Measurements from ENCODE around the gene ATIC. TPM values are rescaled to one million over a fixed set of nuclear protein-coding genes. Genes with fewer than 3 reads are reported as not detected.

The ATIC gene
- polyA plus RNA-seq, 1 donor, result 41.6 TPM

DNA sequence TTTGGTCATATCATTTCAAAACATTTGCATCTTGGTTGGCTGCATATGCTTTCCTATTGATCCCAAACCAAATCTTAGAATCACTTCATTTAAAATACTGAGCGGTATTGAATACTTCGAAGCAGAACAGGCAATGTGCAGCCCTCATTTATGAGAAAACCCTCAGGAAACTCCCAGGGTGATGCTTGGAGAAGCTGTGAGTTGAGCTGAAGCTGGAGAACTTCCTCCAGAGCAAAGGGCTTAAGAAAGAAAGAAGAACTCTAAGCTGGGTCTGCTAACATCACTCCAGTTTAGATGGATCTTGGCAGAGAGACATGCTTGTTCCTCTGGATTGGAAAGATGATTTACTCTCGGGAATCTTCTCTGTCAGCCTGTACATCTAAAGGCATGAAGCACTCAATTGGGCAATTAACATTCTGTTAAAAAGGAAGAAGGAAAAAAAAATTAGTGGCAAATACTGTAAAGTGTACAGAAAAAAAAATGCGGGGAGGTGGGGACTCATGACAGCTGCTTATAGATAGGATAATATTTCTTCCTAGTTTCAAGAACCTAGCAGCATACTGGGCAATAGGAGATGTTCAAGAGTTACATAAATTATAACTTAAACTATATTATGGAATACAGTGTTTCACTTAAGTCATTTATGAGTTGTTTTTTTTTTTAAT lies 49.5 kb downstream of the ATIC start:
- no peak for DNase-seq (ENCODE audit: low read depth)

DNA sequence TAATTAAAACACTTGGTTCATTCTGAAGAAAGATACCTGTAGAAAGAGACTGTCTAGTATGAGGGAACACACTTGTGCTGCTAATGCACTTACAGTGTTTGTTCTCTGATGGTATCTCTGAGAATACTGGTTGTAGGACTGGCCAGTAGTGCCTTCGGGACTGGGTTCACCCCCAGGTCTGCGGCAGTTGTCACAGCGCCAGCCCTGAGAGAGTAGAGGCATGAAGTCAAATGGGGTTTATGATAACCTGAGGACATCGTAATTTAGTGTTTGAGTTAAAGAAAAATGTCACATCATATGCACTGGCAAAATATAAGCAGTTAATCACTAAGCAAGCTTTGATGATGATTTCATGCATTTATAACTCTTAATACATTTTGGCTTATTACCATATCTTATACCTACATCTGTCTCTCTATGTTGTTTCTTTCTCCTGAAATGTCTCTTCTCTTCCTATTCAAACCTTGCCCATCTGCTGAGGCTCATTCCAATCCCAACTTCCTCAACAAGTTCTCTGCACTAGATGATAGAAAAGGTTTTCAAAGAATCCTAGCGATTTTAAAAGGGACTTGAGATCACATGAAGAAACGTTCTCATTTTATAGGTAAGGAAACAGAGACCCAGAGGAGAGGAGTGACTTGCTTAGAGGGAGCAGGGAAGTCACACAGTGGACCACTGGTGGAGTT lies 50.2 kb downstream of the ATIC start:
- no peak for DNase-seq (ENCODE audit: low read depth)

GRCh38 chr2:215362562-215362904 lies 50.7 kb downstream of the ATIC start:
- DNase-seq (ENCODE audit: low read depth), result no peak

DNA sequence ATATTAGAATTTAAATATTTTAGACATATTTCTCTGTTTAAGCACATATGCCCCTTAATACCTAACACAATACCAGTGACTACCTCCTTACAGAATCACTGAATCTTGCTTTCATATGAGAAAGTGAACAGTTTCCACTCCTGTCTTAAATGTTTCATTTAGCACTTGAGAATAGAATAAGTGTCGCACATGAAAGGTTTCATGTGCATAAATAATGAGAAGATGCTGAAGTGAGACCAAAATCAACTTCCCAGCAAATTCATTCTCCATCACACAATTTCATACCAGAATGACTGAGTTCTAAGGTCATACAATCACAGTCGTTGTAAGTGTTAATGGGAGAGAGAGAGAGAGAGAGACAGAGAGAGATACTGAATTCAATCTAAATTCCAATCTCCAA lies 51.2 kb downstream of the ATIC start:
- no peak for DNase-seq (ENCODE audit: low read depth)

GRCh38 chr2:215363461-215364156 lies 51.8 kb downstream of the ATIC start:
- no peak for DNase-seq (ENCODE audit: low read depth)

- DNase-seq (ENCODE audit: low read depth), result no peak
These were observed 52.6 kb downstream of the ATIC start for GRCh38 chr2:215364157-215365155.

- DNase-seq (ENCODE audit: low read depth), result no peak
These were observed 53.4 kb downstream of the ATIC start for GRCh38 chr2:215365184-215365658.

- DNase-seq (ENCODE audit: low read depth), result no peak
These were observed 54.7 kb downstream of the ATIC start for GRCh38 chr2:215366440-215367032.

GRCh38 chr2:215367662-215368492 lies 56.0 kb downstream of the ATIC start:
- no peak for DNase-seq (ENCODE audit: low read depth)

GRCh38 chr2:215368493-215368809 lies 56.6 kb downstream of the ATIC start:
- DNase-seq (ENCODE audit: low read depth), result no peak

DNA sequence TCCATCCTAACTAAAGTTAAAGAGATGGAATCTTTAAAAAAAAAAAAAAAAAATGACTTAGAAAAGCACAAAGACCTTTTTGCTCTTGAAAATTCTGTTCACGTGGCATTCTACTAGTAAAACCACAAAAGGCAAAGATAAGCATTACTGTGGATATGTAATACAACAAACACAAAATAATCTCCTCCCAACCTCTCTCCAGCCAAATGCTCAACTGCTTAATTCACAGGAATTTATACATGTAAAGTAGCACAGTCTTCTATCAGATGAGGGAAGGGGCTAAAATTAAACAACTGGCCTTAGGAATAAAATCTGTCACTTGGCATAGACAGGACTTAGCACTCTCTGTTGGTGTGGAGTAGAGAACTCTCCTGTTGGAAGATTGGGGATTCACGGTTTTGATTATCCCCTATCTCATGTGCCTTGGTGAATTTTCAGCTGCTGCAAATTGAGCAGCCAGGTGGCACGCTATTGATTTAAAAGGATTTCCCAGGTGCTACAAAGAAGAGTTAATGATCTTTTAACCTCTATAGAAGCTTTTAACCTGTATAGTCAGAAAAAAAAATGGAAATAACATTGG lies 57.4 kb downstream of the ATIC start:
- DNase-seq (ENCODE audit: low read depth), result no peak

DNA sequence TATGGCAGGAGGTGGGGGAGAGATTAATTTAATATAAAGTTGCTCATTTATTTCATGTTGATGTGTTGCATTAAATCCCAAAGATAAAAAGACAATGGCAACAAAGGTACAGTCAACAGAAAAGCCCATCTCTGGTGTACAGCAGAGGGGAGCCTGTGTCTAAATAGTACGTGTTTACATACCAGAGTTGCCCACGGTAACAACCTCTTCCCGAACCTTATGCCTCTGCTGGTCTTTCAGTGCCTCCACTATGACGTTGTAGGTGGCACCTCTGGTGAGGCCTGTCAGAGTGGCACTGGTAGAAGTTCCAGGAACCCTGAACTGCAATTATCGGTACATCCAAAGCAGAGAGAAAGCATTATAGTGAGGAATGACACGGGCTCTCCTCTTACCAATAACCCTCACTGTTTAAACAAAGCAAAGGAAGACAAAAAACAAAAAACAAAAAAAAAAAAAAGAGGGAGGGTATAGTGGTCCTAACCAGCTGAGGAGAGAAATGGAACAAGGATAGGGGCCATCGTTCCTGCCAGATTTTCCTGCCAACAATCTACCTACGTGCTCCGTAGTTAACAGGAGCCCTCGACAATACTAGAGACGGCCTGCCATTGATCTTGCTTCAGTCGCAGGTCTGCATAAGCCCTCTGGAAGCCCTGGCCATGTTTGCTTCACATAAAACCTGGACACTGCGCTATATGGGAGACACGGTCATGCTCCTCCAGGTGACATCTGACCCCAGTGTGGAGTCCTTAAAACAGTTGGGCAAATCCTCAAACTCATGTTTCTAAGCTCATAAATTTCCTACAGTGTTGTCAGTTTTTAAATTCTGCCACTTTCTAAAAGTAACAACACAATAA lies 58.5 kb downstream of the ATIC start:
- DNase-seq (ENCODE audit: low read depth), result no peak

GRCh38 chr2:215371915-215372897 lies 60.3 kb downstream of the ATIC start:
- DNase-seq (ENCODE audit: low read depth), result no peak

DNA sequence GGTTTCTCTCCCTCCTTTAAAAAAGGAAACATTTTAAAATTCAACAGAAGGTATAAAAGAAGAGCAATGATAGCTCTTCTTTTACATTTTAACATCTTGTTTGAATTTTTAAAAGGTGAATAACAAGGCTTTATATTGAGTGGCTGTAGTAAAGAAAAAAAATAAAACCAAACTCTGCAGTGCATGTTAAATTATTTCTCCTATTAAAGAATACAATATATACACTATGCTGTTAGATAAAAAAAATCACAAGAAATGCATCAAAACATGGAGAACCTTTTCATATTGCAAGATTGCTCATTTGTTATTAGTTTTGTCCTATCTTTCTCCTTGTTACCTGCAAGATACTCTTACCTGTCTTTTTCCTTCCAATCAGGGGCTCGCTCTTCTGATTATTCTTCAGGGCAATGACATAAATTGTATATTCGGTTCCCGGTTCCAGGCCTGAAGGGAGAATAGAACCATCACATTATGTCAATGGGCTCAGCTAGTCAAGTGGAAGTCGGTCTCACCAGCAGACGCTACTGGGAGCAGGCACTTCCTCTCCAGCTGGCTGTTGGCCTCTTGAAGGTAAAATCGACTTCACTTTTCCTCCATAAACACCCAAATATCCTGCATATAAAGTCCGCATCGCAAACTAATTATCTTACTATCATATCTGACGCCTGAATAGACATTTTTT lies 61.2 kb downstream of the ATIC start:
- DNase-seq (ENCODE audit: low read depth), result no peak

- no peak for DNase-seq (ENCODE audit: low read depth)
These were observed 62.1 kb downstream of the ATIC start for GRCh38 chr2:215374002-215374401.

GRCh38 chr2:215374642-215375466 lies 63.0 kb downstream of the ATIC start:
- DNase-seq (ENCODE audit: low read depth), result no peak

DNA sequence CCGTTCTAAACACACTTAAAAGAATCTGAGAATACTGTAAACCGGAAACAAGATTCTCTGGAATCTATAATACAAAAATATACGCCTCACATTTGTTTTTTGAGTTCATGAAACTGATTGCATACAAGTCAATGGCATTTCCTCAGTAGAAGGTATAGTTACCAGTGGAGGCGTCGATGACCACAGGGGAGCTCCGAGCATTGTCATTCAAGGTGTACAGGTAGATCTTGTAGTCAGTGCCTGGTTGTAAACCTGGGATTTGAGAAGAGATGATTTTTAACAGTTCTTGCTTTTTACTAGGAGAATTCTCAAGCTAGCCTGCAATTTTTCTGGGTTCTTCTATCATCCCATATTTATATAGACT lies 63.6 kb downstream of the ATIC start:
- no peak for DNase-seq (ENCODE audit: low read depth)

All from forelimb muscle (tissue), 1 donor.